PC-9 (cell line): ENCODE results near the gene GZMM. TPM values are rescaled to one million over a fixed set of nuclear protein-coding genes. Genes with fewer than 3 reads are reported as not detected.

ENCODE experiments used
- BruUV-seq: library from RNA; stranded (reverse); fragments of 400-500 nt; replicated peaks from 2 replicates; lab custom pipeline; 2021; lab: Mats Ljungman, UMichigan
- CTCF ChIA-PET: fragments of 300-600 bp; sonication (Branson Sonifier 250); formaldehyde crosslinking; loops from one replicate; lab custom pipeline; 2022; ENCODE audit warnings: antibody characterized with exemption; lab: Charles Lee
- POLR2A ChIA-PET: fragments of 300-600 bp; sonication (Branson Sonifier 250); formaldehyde crosslinking; loops from one replicate; lab custom pipeline; 2022; ENCODE audit warnings: antibody characterized with exemption; ENCODE audit not compliant: unreplicated experiment; lab: Charles Lee
- DNase-seq, 2 experiments: peaks; one replicate each; pipeline versions ENCODE4 v3.0.0 to v3.0.0-alpha.2; 2015 to 2022; ENCODE audit warnings: mixed read lengths in 1 of 2
- H2AFZ ChIP-seq: fragments of 200-600 bp; sonication (generic); 2 replicates; pipeline ENCODE4 v1.8.1; 2017; ENCODE audit warnings: antibody characterized with exemption
- H3F3A ChIP-seq: fragments of 200-600 bp; sonication (generic); 2 replicates; pipeline ENCODE4 v1.8.1; 2017; ENCODE audit warnings: antibody characterized with exemption, mild to moderate bottlenecking, low read depth; ENCODE audit not compliant: insufficient read depth
- H3K27ac ChIP-seq: fragments of 200-600 bp; sonication (generic); 2 replicates; pipeline ENCODE4 v1.6.1; 2016; ENCODE audit warnings: mixed run types
- H3K27me3 ChIP-seq: fragments of 200-600 bp; sonication (generic); 2 replicates; pipeline ENCODE4 v1.6.1; 2016; ENCODE audit warnings: low read depth, mixed run types; ENCODE audit not compliant: insufficient read depth
- H3K36me3 ChIP-seq: fragments of 200-600 bp; sonication (generic); 2 replicates; pipeline ENCODE4 v1.6.1; 2016; ENCODE audit warnings: low read depth, mixed run types
- H3K4me1 ChIP-seq: fragments of 200-600 bp; sonication (generic); replicated peaks from 2 replicates; pipeline ENCODE4 v1.6.1; 2016; ENCODE audit warnings: mixed run types; ENCODE audit not compliant: insufficient read depth
- H3K4me2 ChIP-seq: fragments of 200-600 bp; sonication (generic); 2 replicates; pipeline ENCODE4 v1.6.1; 2017; ENCODE audit warnings: mixed run types
- H3K4me3 ChIP-seq: fragments of 200-600 bp; sonication (generic); 2 replicates; pipeline ENCODE4 v1.6.1; 2016; ENCODE audit warnings: mixed run types
- H3K79me2 ChIP-seq: fragments of 200-600 bp; sonication (generic); 2 replicates; pipeline ENCODE4 v1.6.1; 2017; ENCODE audit warnings: low read depth, mixed run types
- H3K9me2 ChIP-seq: fragments of 200-600 bp; sonication (generic); 2 replicates; pipeline ENCODE4 v1.8.1; 2017; ENCODE audit warnings: mild to moderate bottlenecking; ENCODE audit not compliant: insufficient read depth
- H3K9me3 ChIP-seq: fragments of 200-600 bp; sonication (generic); 2 replicates; pipeline ENCODE4 v1.8.1; 2016; ENCODE audit warnings: low read depth; ENCODE audit not compliant: insufficient read depth
- H4K20me1 ChIP-seq: fragments of 200-600 bp; sonication (generic); 2 replicates; pipeline ENCODE4 v1.8.1; 2017; ENCODE audit not compliant: insufficient read depth
- EZH2 ChIP-seq: fragments of 200-600 bp; sonication (generic); IDR thresholded peaks from 2 replicates; pipeline ENCODE4 v1.8.0; 2017; ENCODE audit warnings: antibody characterized with exemption, low read depth
- intact Hi-C: fragments of 100-400 bp; cut with micrococcal nuclease; formaldehyde crosslinking; loops from one replicate; pipeline ENCODE4 v1.10.0; 2022; ENCODE audit not compliant: unreplicated experiment
- total RNA-seq: library from RNA; stranded (reverse); gene quantifications from 2 replicates; pipeline ENCODE4 v1.2.3, GENCODE V29; 2021
- TF ChIP-seq, protein P1 (sequence below): fragments of 200-600 bp; sonication (generic); conservative IDR thresholded peaks from 2 replicates; pipeline ENCODE4 v1.6.1; 2017; ENCODE audit warnings: mixed run types, antibody characterized with exemption, mild to moderate bottlenecking, moderate library complexity

Gene GZMM
- total RNA-seq, 1 experiment from 2014 or later = 0.39 TPM

DNA sequence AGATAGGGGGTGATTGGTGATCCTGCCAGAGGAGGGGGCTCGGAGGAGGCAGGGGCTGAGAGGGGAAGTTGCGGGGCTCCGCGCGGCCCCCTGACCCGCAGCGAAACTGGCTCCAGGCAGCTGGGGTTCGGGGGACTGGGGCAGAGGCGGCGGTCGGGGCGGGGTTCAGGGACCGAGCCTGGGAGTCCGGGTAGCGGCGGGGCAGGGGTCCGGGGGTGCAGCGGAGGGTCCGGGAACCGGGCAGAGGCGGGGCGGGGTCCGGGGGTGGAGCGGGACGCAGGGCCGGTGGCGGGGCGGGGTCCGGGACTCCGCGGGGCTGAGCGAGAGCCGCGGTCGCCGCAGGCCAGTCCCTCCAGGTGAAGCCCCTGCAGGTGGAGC is 46.4 kb upstream of the GZMM start:
- intact Hi-C loops = no loop called here

GRCh38 chr19:497869-498510 is 45.9 kb upstream of the GZMM start:
- Histone ChIP-seq H3K4me3 (no peak overlapping the region), H3K9me3 (no peaks in the 10 kb centered on the region), H3K79me2 (no peaks in the 10 kb centered on the region), H3F3A (peaks cover 35% of the 10 kb centered on the region; the same call in 1 of the 2 replicates), H3K9me2 (no peaks in the 10 kb centered on the region), H3K27ac (no peak overlapping the region), H2AFZ (no peak overlapping the region), H3K4me1 (no peaks in the 10 kb centered on the region), H4K20me1 (no peaks in the 10 kb centered on the region), H3K4me2 (no peak overlapping the region), H3K36me3 (no peaks in the 10 kb centered on the region), H3K27me3 (no peaks in the 10 kb centered on the region)
- intact Hi-C loops = no loop called here
- no peak for TF ChIP-seq EZH2
- TF ChIP-seq, protein P1, sequence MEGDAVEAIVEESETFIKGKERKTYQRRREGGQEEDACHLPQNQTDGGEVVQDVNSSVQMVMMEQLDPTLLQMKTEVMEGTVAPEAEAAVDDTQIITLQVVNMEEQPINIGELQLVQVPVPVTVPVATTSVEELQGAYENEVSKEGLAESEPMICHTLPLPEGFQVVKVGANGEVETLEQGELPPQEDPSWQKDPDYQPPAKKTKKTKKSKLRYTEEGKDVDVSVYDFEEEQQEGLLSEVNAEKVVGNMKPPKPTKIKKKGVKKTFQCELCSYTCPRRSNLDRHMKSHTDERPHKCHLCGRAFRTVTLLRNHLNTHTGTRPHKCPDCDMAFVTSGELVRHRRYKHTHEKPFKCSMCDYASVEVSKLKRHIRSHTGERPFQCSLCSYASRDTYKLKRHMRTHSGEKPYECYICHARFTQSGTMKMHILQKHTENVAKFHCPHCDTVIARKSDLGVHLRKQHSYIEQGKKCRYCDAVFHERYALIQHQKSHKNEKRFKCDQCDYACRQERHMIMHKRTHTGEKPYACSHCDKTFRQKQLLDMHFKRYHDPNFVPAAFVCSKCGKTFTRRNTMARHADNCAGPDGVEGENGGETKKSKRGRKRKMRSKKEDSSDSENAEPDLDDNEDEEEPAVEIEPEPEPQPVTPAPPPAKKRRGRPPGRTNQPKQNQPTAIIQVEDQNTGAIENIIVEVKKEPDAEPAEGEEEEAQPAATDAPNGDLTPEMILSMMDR = no peak
- ChIA-PET CTCF (no interaction called here), POLR2A (no interaction called here)
- no TSS peak for BruUV-seq
- no peak for DNase-seq

More for the DNA sequence above, 46.4 kb upstream of the GZMM start:
- no peaks in the 10 kb centered on the region for H3K9me3 ChIP-seq
- CTCF ChIA-PET = no interaction called here
- no peaks in the 10 kb centered on the region for H4K20me1 ChIP-seq
- no peak for DNase-seq
- H2AFZ ChIP-seq = no peak overlapping the region
- H3K9me2 ChIP-seq = no peaks in the 10 kb centered on the region
- BruUV-seq = no TSS peak
- H3K27ac ChIP-seq = no peak overlapping the region
- TF ChIP-seq EZH2 = no peak
- TF ChIP-seq, protein P1 = no peak
- no peaks in the 10 kb centered on the region for H3K4me1 ChIP-seq
- no peaks in the 10 kb centered on the region for H3K36me3 ChIP-seq
- no peak overlapping the region for H3K4me3 ChIP-seq
- no peaks in the 10 kb centered on the region for H3K79me2 ChIP-seq
- H3K4me2 ChIP-seq = no peak overlapping the region
- no peaks in the 10 kb centered on the region for H3K27me3 ChIP-seq
- POLR2A ChIA-PET = no interaction called here
- H3F3A ChIP-seq = peaks cover 33% of the 10 kb centered on the region; the same call in 1 of the 2 replicates

- TF ChIP-seq, protein P1 = no peak
- TF ChIP-seq EZH2 = no peak
- CTCF ChIA-PET = no interaction called here
- no peak overlapping the region for H3K4me3 ChIP-seq
- POLR2A ChIA-PET = no interaction called here
- no peaks in the 10 kb centered on the region for H4K20me1 ChIP-seq
- H2AFZ ChIP-seq = no peak overlapping the region
- no peaks in the 10 kb centered on the region for H3K36me3 ChIP-seq
- H3K79me2 ChIP-seq = no peaks in the 10 kb centered on the region
- no peak for DNase-seq
- H3K27ac ChIP-seq = no peak overlapping the region
- H3K9me3 ChIP-seq = no peaks in the 10 kb centered on the region
- H3K27me3 ChIP-seq = no peaks in the 10 kb centered on the region
- no peaks in the 10 kb centered on the region for H3K9me2 ChIP-seq
- BruUV-seq = no TSS peak
- H3F3A ChIP-seq = peaks cover 30% of the 10 kb centered on the region; the same call in 1 of the 2 replicates
- intact Hi-C loops = no loop called here
- H3K4me2 ChIP-seq = no peak overlapping the region
- H3K4me1 ChIP-seq = no peaks in the 10 kb centered on the region
Observed at GRCh38 chr19:498511-498891, 45.4 kb upstream of the GZMM start.
